ENCODE measurements around the gene IL31RA. TPM values are rescaled to one million over a fixed set of nuclear protein-coding genes. Genes with fewer than 3 reads are reported as not detected.
"Not testable (repeated sequence)": the region's sequence is repeated elsewhere in the genome, so short reads cannot be mapped to it uniquely, and the experiment has no call there.

Gene IL31RA
- total and polyA plus RNA-seq, 2 experiments from 2014 or later, result not detected

GRCh38 chr5:55935371-55935770 is 84.2 kb downstream of the IL31RA start (continued):
- TF ChIP-seq REST (IDR thresholded peaks at IDR 0.05; ENCODE audit: unreplicated experiment) (no peak), ZNF114 (CRISPR knock-in tag; IDR thresholded peaks at IDR 0.05) (no peak), NANOG (IDR thresholded peaks at IDR 0.05; ENCODE audit: borderline replicate concordance) (no peak), EZH2phosphoT487 (IDR thresholded peaks at IDR 0.05; ENCODE audit: unreplicated experiment) (no peak)

GRCh38 chr5:55936100-55936693 is 85.0 kb downstream of the IL31RA start:
- H3K9me3 Mint-ChIP-seq, result no peaks in the 10 kb centered on the region; the same call in 2 of the 3 replicates
- Histone ChIP-seq H3K4me3 (no peak overlapping the region), H3K36me3 (ENCODE audit: insufficient read depth) (peaks cover 3% of the 10 kb centered on the region; the same call in 1 of the 2 replicates), H4K20me1 (replicated peaks; ENCODE audit: insufficient read depth) (no peaks in the 10 kb centered on the region), H2AFZ (no peak overlapping the region), H3K27ac (ENCODE audit: low read depth) (no peak overlapping the region), H3K27me3 (ENCODE audit: insufficient read depth) (no peaks in the 10 kb centered on the region), H3K4me2 (no peak overlapping the region), H3K4me1 (ENCODE audit: insufficient read depth) (no peaks in the 10 kb centered on the region), H3F3A (replicated peaks; ENCODE audit: low read depth) (no peaks in the 10 kb centered on the region), H3K9me2 (ENCODE audit: insufficient read depth) (no peaks in the 10 kb centered on the region), H3K79me2 (replicated peaks; ENCODE audit: insufficient read depth) (no peaks in the 10 kb centered on the region)
- TF ChIP-seq CTCF (conservative IDR thresholded peaks at IDR 0.05; ENCODE audit: low read depth in 2 of 2), result peak; percentile 92 to 94
- no peak for TF ChIP-seq REST (IDR thresholded peaks at IDR 0.05; ENCODE audit: unreplicated experiment)
- no peak for TF ChIP-seq NANOG (IDR thresholded peaks at IDR 0.05; ENCODE audit: borderline replicate concordance)
- TF ChIP-seq STAT1 (IDR thresholded peaks at IDR 0.05; ENCODE audit: unreplicated experiment), result no peak
- no peak for TF ChIP-seq ETS1 (IDR thresholded peaks at IDR 0.05)
- no peak for TF ChIP-seq EZH2phosphoT487 (IDR thresholded peaks at IDR 0.05; ENCODE audit: unreplicated experiment)
- no peak for TF ChIP-seq ZNF114 (CRISPR knock-in tag; IDR thresholded peaks at IDR 0.05)
- 0 out of 3 replicates have a peak, but pooled peaks cover under 1% of the 10 kb centered on the region for H3K36me3 Mint-ChIP-seq (ENCODE audit: low read depth)
- ATAC-seq (peak; percentile 91), DNase-seq (ENCODE audit: low spot score) (peak; percentile 90)
- no peaks in the 10 kb centered on the region for H3K4me1 Mint-ChIP-seq
- no peaks in the 10 kb centered on the region for H3K27me3 Mint-ChIP-seq (ENCODE audit: insufficient read depth, low read depth, poor library complexity)
- H3K27ac Mint-ChIP-seq, result no peak overlapping the region
- no peak overlapping the region for H3K4me3 Mint-ChIP-seq

- H3K4me3 Mint-ChIP-seq; H3K27ac Mint-ChIP-seq; H3K4me1 ChIP-seq (ENCODE audit: insufficient read depth); H4K20me1 ChIP-seq (replicated peaks; ENCODE audit: insufficient read depth); H3F3A ChIP-seq (replicated peaks; ENCODE audit: low read depth); H3K27me3 Mint-ChIP-seq (ENCODE audit: insufficient read depth, low read depth, poor library complexity); H2AFZ ChIP-seq; H3K36me3 Mint-ChIP-seq (ENCODE audit: low read depth); H3K79me2 ChIP-seq (replicated peaks; ENCODE audit: insufficient read depth); H3K27me3 ChIP-seq (ENCODE audit: insufficient read depth); H3K27ac ChIP-seq (ENCODE audit: low read depth); H3K4me3 ChIP-seq; H3K4me1 Mint-ChIP-seq; DNase-seq (ENCODE audit: low spot score); ATAC-seq; H3K36me3 ChIP-seq (ENCODE audit: insufficient read depth); H3K9me2 ChIP-seq (ENCODE audit: insufficient read depth); H3K4me2 ChIP-seq; H3K9me3 Mint-ChIP-seq: not testable (repeated sequence)
These were observed 86.4 kb downstream of the IL31RA start for GRCh38 chr5:55937598-55937997.

- H3K79me2 ChIP-seq (replicated peaks; ENCODE audit: insufficient read depth); H3K27me3 ChIP-seq (ENCODE audit: insufficient read depth); H3K27ac Mint-ChIP-seq; H3K27ac ChIP-seq (ENCODE audit: low read depth); H3K9me3 Mint-ChIP-seq; H3K36me3 ChIP-seq (ENCODE audit: insufficient read depth); ATAC-seq; H3K4me2 ChIP-seq; H2AFZ ChIP-seq; H3F3A ChIP-seq (replicated peaks; ENCODE audit: low read depth); DNase-seq (ENCODE audit: low spot score); H3K4me3 Mint-ChIP-seq; H3K9me2 ChIP-seq (ENCODE audit: insufficient read depth); H4K20me1 ChIP-seq (replicated peaks; ENCODE audit: insufficient read depth); H3K4me3 ChIP-seq; H3K4me1 ChIP-seq (ENCODE audit: insufficient read depth); H3K4me1 Mint-ChIP-seq; H3K27me3 Mint-ChIP-seq (ENCODE audit: insufficient read depth, low read depth, poor library complexity): not testable (repeated sequence)
- peaks cover 10% of the 10 kb centered on the region; the same call in 2 of the 3 replicates for H3K36me3 Mint-ChIP-seq (ENCODE audit: low read depth)
These were observed 90.0 kb downstream of the IL31RA start for GRCh38 chr5:55941154-55941553.
